Adipocyte (in vitro differentiated cells): ENCODE data around the gene ZSCAN12.

Experiments
- DNase-seq: peaks from one replicate; pipeline ENCODE4 v3.0.0-alpha.2; 2015; ENCODE audit warnings: low read depth
- H3K27me3 ChIP-seq: replicated peaks from 2 replicates; pipeline ENCODE4 v1.7.0; 2013; ENCODE audit warnings: mild to moderate bottlenecking, low read length, moderate library complexity; ENCODE audit not compliant: control insufficient read depth, insufficient read depth
- H3K36me3 ChIP-seq: 2 replicates; pipeline ENCODE4 v1.7.0; 2013; ENCODE audit warnings: low read length, mild to moderate bottlenecking, moderate library complexity; ENCODE audit not compliant: control insufficient read depth, insufficient read depth, severe bottlenecking
- H3K4me1 ChIP-seq: 2 replicates; pipeline ENCODE4 v1.7.0; 2013; ENCODE audit warnings: mild to moderate bottlenecking, low read length, moderate library complexity; ENCODE audit not compliant: control insufficient read depth, insufficient read depth
- H3K4me3 ChIP-seq: 2 replicates; pipeline ENCODE4 v1.7.0; 2013; ENCODE audit warnings: mild to moderate bottlenecking, low read length, moderate library complexity
- H3K9ac ChIP-seq: 2 replicates; pipeline ENCODE4 v1.7.0; 2013; ENCODE audit warnings: mild to moderate bottlenecking, low read length, moderate library complexity
- H3K9me3 ChIP-seq: 2 replicates; pipeline ENCODE4 v1.7.0; 2013; ENCODE audit warnings: mild to moderate bottlenecking, low read length, moderate library complexity; ENCODE audit not compliant: control insufficient read depth

ZSCAN12 gene

GRCh38 chr6:28335564-28336283 lies 63.8 kb downstream of the ZSCAN12 start, which contains the start of gene ZSCAN31:
Gene ZSCAN31, minus strand, starts transcription at chr6:28336148. Its CDS starts 6,465 bp downstream, at chr6:28329683.
- peak; percentile 99 for DNase-seq
- H3K4me3 ChIP-seq = peak within 1 kb of the TSS; percentile 97
- no peaks in the 10 kb centered on the region for H3K27me3 ChIP-seq
- no peaks in the 10 kb centered on the region for H3K9me3 ChIP-seq
- no peaks in the 10 kb centered on the region for H3K36me3 ChIP-seq
- peak within 1 kb of the TSS; percentile 91 for H3K9ac ChIP-seq
- peaks cover 7% of the 10 kb centered on the region for H3K4me1 ChIP-seq

GRCh38 chr6:28335040-28335563 lies 64.4 kb downstream of the ZSCAN12 start:
- DNase-seq = no peak
- Histone ChIP-seq H3K4me3 (peak overlapping the region; percentile 97), H3K4me1 (peaks cover 7% of the 10 kb centered on the region)

GRCh38 chr6:28334286-28335039 lies 65.1 kb downstream of the ZSCAN12 start:
- no peak for DNase-seq
- Histone ChIP-seq H3K4me1 (peaks cover 7% of the 10 kb centered on the region), H3K4me3 (peak overlapping the region; percentile 97), H3K9ac (no peak overlapping the region), H3K36me3 (no peaks in the 10 kb centered on the region), H3K27me3 (no peaks in the 10 kb centered on the region), H3K9me3 (no peaks in the 10 kb centered on the region)

More at GRCh38 chr6:28335040-28335563, 64.4 kb downstream of the ZSCAN12 start:
- no peaks in the 10 kb centered on the region for H3K27me3 ChIP-seq
- peak overlapping the region; percentile 91 for H3K9ac ChIP-seq
- no peaks in the 10 kb centered on the region for H3K36me3 ChIP-seq
- no peaks in the 10 kb centered on the region for H3K9me3 ChIP-seq

- H3K4me3 ChIP-seq = no peak overlapping the region
- DNase-seq = no peak
- no peaks in the 10 kb centered on the region for H3K9me3 ChIP-seq
- H3K36me3 ChIP-seq = no peaks in the 10 kb centered on the region
- no peak overlapping the region for H3K9ac ChIP-seq
- H3K27me3 ChIP-seq = no peaks in the 10 kb centered on the region
- peaks cover 7% of the 10 kb centered on the region for H3K4me1 ChIP-seq
Measured at GRCh38 chr6:28333599-28334018, 65.9 kb downstream of the ZSCAN12 start.

- Histone ChIP-seq H3K4me1 (peaks cover 7% of the 10 kb centered on the region), H3K27me3 (no peaks in the 10 kb centered on the region), H3K9me3 (no peaks in the 10 kb centered on the region), H3K9ac (no peak overlapping the region), H3K4me3 (no peak overlapping the region), H3K36me3 (no peaks in the 10 kb centered on the region)
- no peak for DNase-seq
Measured at GRCh38 chr6:28333047-28333446, 66.5 kb downstream of the ZSCAN12 start.

- DNase-seq = no peak
- Histone ChIP-seq H3K36me3 (peaks cover 22% of the 10 kb centered on the region), H3K4me1 (peaks cover under 1% of the 10 kb centered on the region), H3K9me3 (peaks cover 28% of the 10 kb centered on the region), H3K27me3 (no peaks in the 10 kb centered on the region), H3K9ac (no peak overlapping the region), H3K4me3 (no peak overlapping the region)
Measured at GRCh38 chr6:28330041-28330440, 69.5 kb downstream of the ZSCAN12 start.
